Lung (tissue), 12 donors: ENCODE measurements around the gene OR2M3. TPM values are rescaled to one million over a fixed set of nuclear protein-coding genes. Genes with fewer than 3 reads are reported as not detected.

Experiments
- ATAC-seq: fragments of 200-7000 bp; cut with Tn5 transposase; one replicate; pipeline ENCODE4 v1.9.1; 2020; ENCODE audit warnings: moderate number of reproducible peaks; ENCODE audit not compliant: insufficient read depth, low FRiP score
- DNase-seq, 3 donors: peaks; one replicate each; pipeline ENCODE4 v3.0.0-alpha.2; 2013 to 2017
- H3K27ac ChIP-seq, 2 donors: one replicate each; pipeline ENCODE4 v1.5.1; 2013; ENCODE audit warnings: mild to moderate bottlenecking in 2 of 2, moderate library complexity in 2 of 2, control low read depth in 1 of 2, inconsistent platforms in 1 of 2, low read depth in 1 of 2, low read length in 1 of 2
- H3K27me3 ChIP-seq, 3 donors: one replicate each; pipeline ENCODE4 v1.5.1; 2013; ENCODE audit warnings: low read length in 2 of 3; ENCODE audit not compliant: control insufficient read depth in 3 of 3, insufficient read depth in 3 of 3
- H3K36me3 ChIP-seq, 4 donors: one replicate each; pipeline ENCODE4 v1.5.1; 2013; ENCODE audit warnings: low read length in 4 of 4, mild to moderate bottlenecking in 1 of 4, moderate library complexity in 1 of 4; ENCODE audit not compliant: control insufficient read depth in 4 of 4, insufficient read depth in 4 of 4
- H3K4me1 ChIP-seq, 5 donors: one replicate each; pipeline ENCODE4 v1.5.1; 2013; ENCODE audit warnings: low read length in 5 of 5, mild to moderate bottlenecking in 2 of 5, moderate library complexity in 1 of 5; ENCODE audit not compliant: control insufficient read depth in 5 of 5, insufficient read depth in 5 of 5
- H3K4me3 ChIP-seq: one replicate; pipeline ENCODE4 v1.5.1; 2013; ENCODE audit warnings: mild to moderate bottlenecking, control low read depth, moderate library complexity
- H3K9ac ChIP-seq, 2 donors: one replicate each; pipeline ENCODE4 v1.5.1; 2013; ENCODE audit warnings: low read length in 2 of 2, control low read depth in 1 of 2; ENCODE audit not compliant: insufficient read depth in 1 of 2
- H3K9me3 ChIP-seq, 4 donors: one replicate each; pipeline ENCODE4 v1.5.1; 2013; ENCODE audit warnings: low read length in 3 of 4, mild to moderate bottlenecking in 1 of 4, moderate library complexity in 1 of 4; ENCODE audit not compliant: control insufficient read depth in 4 of 4, insufficient read depth in 3 of 4
- CTCF ChIP-seq: IDR thresholded peaks from 2 replicates; pipeline ENCODE4 v1.5.1; 2012; ENCODE audit warnings: mild to moderate bottlenecking; ENCODE audit errors: control extremely low read depth, extremely low read depth
- WGBS, 2 donors: extraction: QIAGEN DNeasy Blood & Tissue Kit; methylation state at CpG; one replicate each; pipeline ENCODE4 v1.1.7; 2013; 5-methylcytosine and 5-hydroxymethylcytosine counted together
- polyA plus RNA-seq, 2 donors: library from polyadenylated mRNA; stranded (reverse); fragments of 200-250 nt; gene quantifications; one replicate each; pipeline ENCODE4 v1.2.1, GENCODE V29; 2013
- total RNA-seq, 2 donors: library from RNA; depleted of rRNA in 1 of 2; stranded (reverse); fragments of >200 nt in 1 of 2; gene quantifications; one replicate each; pipeline ENCODE4 v1.2.1, GENCODE V29; 2014 to 2021
- donor health status: control.
- donor health status: control.
- donor health status: Bipolar disorder and iron deficiency.
- donor health status: healthy.
- donor health status: DM: yes; HTN: yes; CAD: no.

OR2M3 gene
- total and polyA plus RNA-seq, 4 donors: not detected

- 72 to 75% methylated on average over 7 of the region's 7 CpGs for WGBS, 2 donors
- TF ChIP-seq CTCF: no peak
- H3K36me3 ChIP-seq: no peaks in the 10 kb centered on the region
- no peak for DNase-seq
- H3K4me1 ChIP-seq: no peaks in the 10 kb centered on the region
- H3K9me3 ChIP-seq: peaks cover 0 to 6% (median 2%) of the 10 kb centered on the region in 4 donors
- no peak overlapping the region for H3K4me3 ChIP-seq
- no peak overlapping the region for H3K27ac ChIP-seq
- no peaks in the 10 kb centered on the region for H3K27me3 ChIP-seq
- no peak overlapping the region for H3K9ac ChIP-seq
- ATAC-seq: no peak
Observed at GRCh38 chr1:248183996-248184395, 13.1 kb upstream of the OR2M3 start.

GRCh38 chr1:248187363-248187762 is 9.7 kb upstream of the OR2M3 start:
- Histone ChIP-seq H3K36me3 (no peaks in the 10 kb centered on the region), H3K4me1 (no peaks in the 10 kb centered on the region), H3K27ac (no peak overlapping the region), H3K9ac (no peak overlapping the region), H3K9me3 (peaks cover 0 to 4% (median 1%) of the 10 kb centered on the region in 4 donors), H3K27me3 (no peaks in the 10 kb centered on the region), H3K4me3 (no peak overlapping the region)
- no peak for TF ChIP-seq CTCF
- DNase-seq (no peak), ATAC-seq (no peak)
- 66 to 70% methylated on average over 3 of the region's 3 CpGs for WGBS, 2 donors

- 55 to 64% methylated on average over 11 of the region's 11 CpGs for WGBS, 2 donors
- DNase-seq: no peak
Observed at GRCh38 chr1:248189026-248189425, 8.0 kb upstream of the OR2M3 start.

More at GRCh38 chr1:248189026-248189425, 8.0 kb upstream of the OR2M3 start:
- ATAC-seq: no peak
- Histone ChIP-seq H3K9ac (no peak overlapping the region), H3K27ac (no peak overlapping the region), H3K4me1 (no peaks in the 10 kb centered on the region), H3K4me3 (no peak overlapping the region), H3K27me3 (no peaks in the 10 kb centered on the region), H3K36me3 (no peaks in the 10 kb centered on the region), H3K9me3 (peaks cover 0 to 5% (median 3%) of the 10 kb centered on the region in 4 donors)
- TF ChIP-seq CTCF: no peak
